GM23338 (cell line): ENCODE measurements around the gene UBE2G2. TPM values are rescaled to one million over a fixed set of nuclear protein-coding genes. Genes with fewer than 3 reads are reported as not detected.
A peak's percentile ranks its signal among the peaks of the same experiment; 100 is the strongest.

Experiments
- ATAC-seq: fragments of 200-7000 bp; cut with Tn5 transposase; 3 replicates; pipeline ENCODE4 v1.9.1; 2020
- DNase-seq: peaks from one replicate; pipeline ENCODE4 v3.0.0-alpha.2; 2015; ENCODE audit warnings: low spot score
- H2AFZ ChIP-seq: fragments of 200-600 bp; sonication (generic); 2 replicates; pipeline ENCODE4 v1.8.0; 2016; ENCODE audit warnings: antibody characterized with exemption, mild to moderate bottlenecking, moderate library complexity
- H3F3A ChIP-seq: fragments of 200-600 bp; sonication (generic); replicated peaks from 2 replicates; pipeline ENCODE4 v1.8.0; 2017; ENCODE audit warnings: antibody characterized with exemption, mixed run types, low read depth
- H3K27ac ChIP-seq: fragments of 200-600 bp; sonication (generic); 2 replicates; pipeline ENCODE4 v1.6.1; 2016; ENCODE audit warnings: low read depth
- H3K27me3 ChIP-seq: fragments of 200-600 bp; sonication (generic); 2 replicates; pipeline ENCODE4 v1.8.0; 2016; ENCODE audit warnings: mild to moderate bottlenecking, mixed run types, moderate library complexity; ENCODE audit not compliant: insufficient read depth
- H3K36me3 ChIP-seq: fragments of 200-600 bp; sonication (generic); 2 replicates; pipeline ENCODE4 v1.8.0; 2016; ENCODE audit warnings: mild to moderate bottlenecking; ENCODE audit not compliant: insufficient read depth
- H3K4me1 ChIP-seq: fragments of 200-600 bp; sonication (generic); 2 replicates; pipeline ENCODE4 v1.8.0; 2016; ENCODE audit warnings: mild to moderate bottlenecking, moderate library complexity; ENCODE audit not compliant: insufficient read depth
- H3K4me2 ChIP-seq: fragments of 200-600 bp; sonication (generic); 2 replicates; pipeline ENCODE4 v1.7.1; 2017; ENCODE audit warnings: mixed run types
- H3K4me3 ChIP-seq: fragments of 200-600 bp; sonication (generic); 2 replicates; pipeline ENCODE4 v1.6.1; 2016; ENCODE audit warnings: mixed run types
- H3K79me2 ChIP-seq: fragments of 200-600 bp; sonication (generic); replicated peaks from 2 replicates; pipeline ENCODE4 v1.8.0; 2017; ENCODE audit warnings: mild to moderate bottlenecking; ENCODE audit not compliant: insufficient read depth
- H3K9me2 ChIP-seq: fragments of 200-600 bp; sonication (generic); 2 replicates; pipeline ENCODE4 v1.8.0; 2017; ENCODE audit not compliant: insufficient read depth
- H4K20me1 ChIP-seq: fragments of 200-600 bp; sonication (generic); replicated peaks from 2 replicates; pipeline ENCODE4 v1.8.0; 2017; ENCODE audit warnings: mild to moderate bottlenecking; ENCODE audit not compliant: insufficient read depth
- H3K27ac Mint-ChIP-seq: 2 replicates; pipeline ENCODE4 v1.8.0; 2020; ENCODE audit warnings: inconsistent platforms, mild to moderate bottlenecking, moderate library complexity, mixed read lengths
- H3K27me3 Mint-ChIP-seq: 3 replicates; pipeline ENCODE4 v1.8.0; 2022; ENCODE audit warnings: low read depth, mild to moderate bottlenecking, moderate library complexity, mixed read lengths, inconsistent platforms; ENCODE audit not compliant: insufficient read depth, poor library complexity
- H3K36me3 Mint-ChIP-seq: 3 replicates; pipeline ENCODE4 v1.8.0; 2021; ENCODE audit warnings: low read depth, mild to moderate bottlenecking, inconsistent platforms, moderate library complexity, mixed read lengths
- H3K4me1 Mint-ChIP-seq: 3 replicates; pipeline ENCODE4 v1.8.0; 2020; ENCODE audit warnings: mild to moderate bottlenecking, inconsistent platforms, mixed read lengths
- H3K4me3 Mint-ChIP-seq: 3 replicates; pipeline ENCODE4 v1.8.0; 2021; ENCODE audit warnings: moderate library complexity, mild to moderate bottlenecking, inconsistent platforms, mixed read lengths
- H3K9me3 Mint-ChIP-seq: 3 replicates; pipeline ENCODE4 v1.8.0; 2020; ENCODE audit warnings: moderate library complexity, mild to moderate bottlenecking, inconsistent platforms, mixed read lengths
- CREB1 ChIP-seq: fragments of 250-450 bp; sonication (Bioruptor Pico); IDR thresholded peaks from 2 replicates; pipeline ENCODE4 v1.5.0; 2020; ENCODE audit warnings: low read depth, mild to moderate bottlenecking, moderate library complexity
- EZH2 ChIP-seq: fragments of 200-600 bp; sonication (generic); IDR thresholded peaks from one replicate; pipeline ENCODE4 v1.8.0; 2017; ENCODE audit warnings: antibody characterized with exemption, mild to moderate bottlenecking, low read depth; ENCODE audit not compliant: unreplicated experiment
- EZH2phosphoT487 ChIP-seq: fragments of 200-600 bp; sonication (generic); IDR thresholded peaks from one replicate; pipeline ENCODE4 v1.8.1; 2018; ENCODE audit warnings: antibody characterized with exemption; ENCODE audit not compliant: unreplicated experiment
- JUNB ChIP-seq: IDR thresholded peaks from one replicate; pipeline ENCODE4 v1.6.1; 2016; ENCODE audit warnings: antibody characterized with exemption; ENCODE audit not compliant: unreplicated experiment
- NANOG ChIP-seq: IDR thresholded peaks from 2 replicates; pipeline ENCODE4 v1.6.1; 2016; ENCODE audit warnings: antibody characterized with exemption, borderline replicate concordance
- POLR2AphosphoS5 ChIP-seq: IDR thresholded peaks from 2 replicates; pipeline ENCODE4 v1.6.1; 2016; ENCODE audit warnings: antibody characterized with exemption, low read depth
- STAT1 ChIP-seq: IDR thresholded peaks from one replicate; pipeline ENCODE4 v1.6.1; 2016; ENCODE audit warnings: antibody characterized with exemption; ENCODE audit not compliant: unreplicated experiment
- ZNF114 ChIP-seq: fragments of 250-450 bp; sonication (Bioruptor Pico); IDR thresholded peaks from 2 replicates; pipeline ENCODE4 v1.5.0; 2020; ENCODE audit warnings: mild to moderate bottlenecking, moderate library complexity
- ZNF331 ChIP-seq: fragments of 250-450 bp; sonication (Bioruptor Pico); IDR thresholded peaks from 2 replicates; pipeline ENCODE4 v1.5.0; 2020; ENCODE audit warnings: low read depth, mild to moderate bottlenecking, moderate library complexity
- polyA plus RNA-seq: library from polyadenylated mRNA; unstranded; fragments of >200 nt; fragmentation: Nextera tagmentation; extraction: Ambion mirVana; gene quantifications from 2 replicates; pipeline ENCODE4 v1.2.1, GENCODE V29; 2016
- total RNA-seq: library from RNA; depleted of rRNA; stranded (reverse); fragments of >200 nt; shearing (Covaris generic); gene quantifications from 2 replicates; pipeline ENCODE4 v1.2.3, GENCODE V29; 2014
- TF ChIP-seq, protein P1 (sequence below): fragments of 250-450 bp; sonication (Bioruptor Pico); IDR thresholded peaks from 2 replicates; pipeline ENCODE4 v1.5.0; 2020; ENCODE audit warnings: mild to moderate bottlenecking, moderate library complexity
- TF ChIP-seq, protein P2 (sequence below), 2 experiments: fragments of 200-600 bp in 1 of 2; sonication (generic) in 1 of 2; conservative IDR thresholded peaks; 2 replicates each; pipeline versions ENCODE4 v1.5.1 to v1.6.1; 2016 to 2017; ENCODE audit warnings: antibody characterized with exemption in 2 of 2, low read depth in 2 of 2, mild to moderate bottlenecking in 2 of 2, moderate library complexity in 1 of 2
- TF ChIP-seq, protein P3 (sequence below): IDR thresholded peaks from 2 replicates; pipeline ENCODE4 v1.6.1; 2016; ENCODE audit warnings: antibody characterized with exemption
- TF ChIP-seq, protein P4 (sequence below): IDR thresholded peaks from one replicate; pipeline ENCODE4 v1.6.1; 2018; ENCODE audit warnings: antibody characterized with exemption; ENCODE audit not compliant: unreplicated experiment

UBE2G2 gene
- total and polyA plus RNA-seq, 2 experiments from 2014 or later: 66.4 to 100 TPM

- H3K27me3 ChIP-seq: no peaks in the 10 kb centered on the region
- no peak overlapping the region; the same call in 2 of the 3 replicates for H3K4me3 Mint-ChIP-seq
- peaks cover 3% of the 10 kb centered on the region; the same call in 1 of the 2 replicates for H4K20me1 ChIP-seq
- H3K36me3 ChIP-seq: peaks cover 6% of the 10 kb centered on the region
- H3K4me2 ChIP-seq: peak overlapping the region; percentile 54; the same call in 1 of the 2 replicates
- H3K27ac ChIP-seq: peak overlapping the region; percentile 85
- peak; percentile 60 for ATAC-seq
- H3K4me1 Mint-ChIP-seq: peaks cover 38% of the 10 kb centered on the region
- 0 out of 2 replicates have a peak, but pooled peaks cover 2% of the 10 kb centered on the region for H3F3A ChIP-seq
- peaks cover 37% of the 10 kb centered on the region for H3K36me3 Mint-ChIP-seq
- no peaks in the 10 kb centered on the region for H3K9me2 ChIP-seq
- no peaks in the 10 kb centered on the region; the same call in 2 of the 3 replicates for H3K9me3 Mint-ChIP-seq
- H3K27ac Mint-ChIP-seq: peak overlapping the region; percentile 8
- H3K79me2 ChIP-seq: 0 out of 2 replicates have a peak, but pooled peaks cover 2% of the 10 kb centered on the region
- H2AFZ ChIP-seq: no peak overlapping the region
- no peak for TF ChIP-seq JUNB
- TF ChIP-seq, protein P1, sequence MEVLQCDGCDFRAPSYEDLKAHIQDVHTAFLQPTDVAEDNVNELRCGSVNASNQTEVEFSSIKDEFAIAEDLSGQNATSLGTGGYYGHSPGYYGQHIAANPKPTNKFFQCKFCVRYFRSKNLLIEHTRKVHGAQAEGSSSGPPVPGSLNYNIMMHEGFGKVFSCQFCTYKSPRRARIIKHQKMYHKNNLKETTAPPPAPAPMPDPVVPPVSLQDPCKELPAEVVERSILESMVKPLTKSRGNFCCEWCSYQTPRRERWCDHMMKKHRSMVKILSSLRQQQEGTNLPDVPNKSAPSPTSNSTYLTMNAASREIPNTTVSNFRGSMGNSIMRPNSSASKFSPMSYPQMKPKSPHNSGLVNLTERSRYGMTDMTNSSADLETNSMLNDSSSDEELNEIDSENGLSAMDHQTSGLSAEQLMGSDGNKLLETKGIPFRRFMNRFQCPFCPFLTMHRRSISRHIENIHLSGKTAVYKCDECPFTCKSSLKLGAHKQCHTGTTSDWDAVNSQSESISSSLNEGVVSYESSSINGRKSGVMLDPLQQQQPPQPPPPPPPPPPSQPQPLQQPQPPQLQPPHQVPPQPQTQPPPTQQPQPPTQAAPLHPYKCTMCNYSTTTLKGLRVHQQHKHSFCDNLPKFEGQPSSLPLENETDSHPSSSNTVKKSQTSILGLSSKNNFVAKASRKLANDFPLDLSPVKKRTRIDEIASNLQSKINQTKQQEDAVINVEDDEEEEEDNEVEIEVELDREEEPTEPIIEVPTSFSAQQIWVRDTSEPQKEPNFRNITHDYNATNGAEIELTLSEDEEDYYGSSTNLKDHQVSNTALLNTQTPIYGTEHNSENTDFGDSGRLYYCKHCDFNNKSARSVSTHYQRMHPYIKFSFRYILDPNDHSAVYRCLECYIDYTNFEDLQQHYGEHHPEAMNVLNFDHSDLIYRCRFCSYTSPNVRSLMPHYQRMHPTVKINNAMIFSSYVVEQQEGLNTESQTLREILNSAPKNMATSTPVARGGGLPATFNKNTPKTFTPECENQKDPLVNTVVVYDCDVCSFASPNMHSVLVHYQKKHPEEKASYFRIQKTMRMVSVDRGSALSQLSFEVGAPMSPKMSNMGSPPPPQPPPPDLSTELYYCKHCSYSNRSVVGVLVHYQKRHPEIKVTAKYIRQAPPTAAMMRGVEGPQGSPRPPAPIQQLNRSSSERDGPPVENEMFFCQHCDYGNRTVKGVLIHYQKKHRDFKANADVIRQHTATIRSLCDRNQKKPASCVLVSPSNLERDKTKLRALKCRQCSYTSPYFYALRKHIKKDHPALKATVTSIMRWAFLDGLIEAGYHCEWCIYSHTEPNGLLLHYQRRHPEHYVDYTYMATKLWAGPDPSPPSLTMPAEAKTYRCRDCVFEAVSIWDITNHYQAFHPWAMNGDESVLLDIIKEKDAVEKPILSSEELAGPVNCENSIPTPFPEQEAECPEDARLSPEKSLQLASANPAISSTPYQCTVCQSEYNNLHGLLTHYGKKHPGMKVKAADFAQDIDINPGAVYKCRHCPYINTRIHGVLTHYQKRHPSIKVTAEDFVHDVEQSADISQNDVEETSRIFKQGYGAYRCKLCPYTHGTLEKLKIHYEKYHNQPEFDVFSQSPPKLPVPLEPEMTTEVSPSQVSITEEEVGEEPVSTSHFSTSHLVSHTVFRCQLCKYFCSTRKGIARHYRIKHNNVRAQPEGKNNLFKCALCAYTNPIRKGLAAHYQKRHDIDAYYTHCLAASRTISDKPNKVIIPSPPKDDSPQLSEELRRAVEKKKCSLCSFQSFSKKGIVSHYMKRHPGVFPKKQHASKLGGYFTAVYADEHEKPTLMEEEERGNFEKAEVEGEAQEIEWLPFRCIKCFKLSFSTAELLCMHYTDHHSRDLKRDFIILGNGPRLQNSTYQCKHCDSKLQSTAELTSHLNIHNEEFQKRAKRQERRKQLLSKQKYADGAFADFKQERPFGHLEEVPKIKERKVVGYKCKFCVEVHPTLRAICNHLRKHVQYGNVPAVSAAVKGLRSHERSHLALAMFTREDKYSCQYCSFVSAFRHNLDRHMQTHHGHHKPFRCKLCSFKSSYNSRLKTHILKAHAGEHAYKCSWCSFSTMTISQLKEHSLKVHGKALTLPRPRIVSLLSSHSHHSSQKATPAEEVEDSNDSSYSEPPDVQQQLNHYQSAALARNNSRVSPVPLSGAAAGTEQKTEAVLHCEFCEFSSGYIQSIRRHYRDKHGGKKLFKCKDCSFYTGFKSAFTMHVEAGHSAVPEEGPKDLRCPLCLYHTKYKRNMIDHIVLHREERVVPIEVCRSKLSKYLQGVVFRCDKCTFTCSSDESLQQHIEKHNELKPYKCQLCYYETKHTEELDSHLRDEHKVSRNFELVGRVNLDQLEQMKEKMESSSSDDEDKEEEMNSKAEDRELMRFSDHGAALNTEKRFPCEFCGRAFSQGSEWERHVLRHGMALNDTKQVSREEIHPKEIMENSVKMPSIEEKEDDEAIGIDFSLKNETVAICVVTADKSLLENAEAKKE (CRISPR knock-in tag): no peak
- no peak for TF ChIP-seq ZNF114 (CRISPR knock-in tag)
- TF ChIP-seq, protein P2, sequence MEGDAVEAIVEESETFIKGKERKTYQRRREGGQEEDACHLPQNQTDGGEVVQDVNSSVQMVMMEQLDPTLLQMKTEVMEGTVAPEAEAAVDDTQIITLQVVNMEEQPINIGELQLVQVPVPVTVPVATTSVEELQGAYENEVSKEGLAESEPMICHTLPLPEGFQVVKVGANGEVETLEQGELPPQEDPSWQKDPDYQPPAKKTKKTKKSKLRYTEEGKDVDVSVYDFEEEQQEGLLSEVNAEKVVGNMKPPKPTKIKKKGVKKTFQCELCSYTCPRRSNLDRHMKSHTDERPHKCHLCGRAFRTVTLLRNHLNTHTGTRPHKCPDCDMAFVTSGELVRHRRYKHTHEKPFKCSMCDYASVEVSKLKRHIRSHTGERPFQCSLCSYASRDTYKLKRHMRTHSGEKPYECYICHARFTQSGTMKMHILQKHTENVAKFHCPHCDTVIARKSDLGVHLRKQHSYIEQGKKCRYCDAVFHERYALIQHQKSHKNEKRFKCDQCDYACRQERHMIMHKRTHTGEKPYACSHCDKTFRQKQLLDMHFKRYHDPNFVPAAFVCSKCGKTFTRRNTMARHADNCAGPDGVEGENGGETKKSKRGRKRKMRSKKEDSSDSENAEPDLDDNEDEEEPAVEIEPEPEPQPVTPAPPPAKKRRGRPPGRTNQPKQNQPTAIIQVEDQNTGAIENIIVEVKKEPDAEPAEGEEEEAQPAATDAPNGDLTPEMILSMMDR (conservative IDR thresholded peaks at IDR 0.05; ENCODE audit: low read depth in 2 of 2): no peak
- TF ChIP-seq STAT1: no peak
- no peak for TF ChIP-seq EZH2
- TF ChIP-seq, protein P3, sequence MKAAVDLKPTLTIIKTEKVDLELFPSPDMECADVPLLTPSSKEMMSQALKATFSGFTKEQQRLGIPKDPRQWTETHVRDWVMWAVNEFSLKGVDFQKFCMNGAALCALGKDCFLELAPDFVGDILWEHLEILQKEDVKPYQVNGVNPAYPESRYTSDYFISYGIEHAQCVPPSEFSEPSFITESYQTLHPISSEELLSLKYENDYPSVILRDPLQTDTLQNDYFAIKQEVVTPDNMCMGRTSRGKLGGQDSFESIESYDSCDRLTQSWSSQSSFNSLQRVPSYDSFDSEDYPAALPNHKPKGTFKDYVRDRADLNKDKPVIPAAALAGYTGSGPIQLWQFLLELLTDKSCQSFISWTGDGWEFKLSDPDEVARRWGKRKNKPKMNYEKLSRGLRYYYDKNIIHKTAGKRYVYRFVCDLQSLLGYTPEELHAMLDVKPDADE: no peak
- TF ChIP-seq ZNF331 (CRISPR knock-in tag): no peak
- TF ChIP-seq CREB1 (CRISPR knock-in tag): no peak
- TF ChIP-seq, protein P4, sequence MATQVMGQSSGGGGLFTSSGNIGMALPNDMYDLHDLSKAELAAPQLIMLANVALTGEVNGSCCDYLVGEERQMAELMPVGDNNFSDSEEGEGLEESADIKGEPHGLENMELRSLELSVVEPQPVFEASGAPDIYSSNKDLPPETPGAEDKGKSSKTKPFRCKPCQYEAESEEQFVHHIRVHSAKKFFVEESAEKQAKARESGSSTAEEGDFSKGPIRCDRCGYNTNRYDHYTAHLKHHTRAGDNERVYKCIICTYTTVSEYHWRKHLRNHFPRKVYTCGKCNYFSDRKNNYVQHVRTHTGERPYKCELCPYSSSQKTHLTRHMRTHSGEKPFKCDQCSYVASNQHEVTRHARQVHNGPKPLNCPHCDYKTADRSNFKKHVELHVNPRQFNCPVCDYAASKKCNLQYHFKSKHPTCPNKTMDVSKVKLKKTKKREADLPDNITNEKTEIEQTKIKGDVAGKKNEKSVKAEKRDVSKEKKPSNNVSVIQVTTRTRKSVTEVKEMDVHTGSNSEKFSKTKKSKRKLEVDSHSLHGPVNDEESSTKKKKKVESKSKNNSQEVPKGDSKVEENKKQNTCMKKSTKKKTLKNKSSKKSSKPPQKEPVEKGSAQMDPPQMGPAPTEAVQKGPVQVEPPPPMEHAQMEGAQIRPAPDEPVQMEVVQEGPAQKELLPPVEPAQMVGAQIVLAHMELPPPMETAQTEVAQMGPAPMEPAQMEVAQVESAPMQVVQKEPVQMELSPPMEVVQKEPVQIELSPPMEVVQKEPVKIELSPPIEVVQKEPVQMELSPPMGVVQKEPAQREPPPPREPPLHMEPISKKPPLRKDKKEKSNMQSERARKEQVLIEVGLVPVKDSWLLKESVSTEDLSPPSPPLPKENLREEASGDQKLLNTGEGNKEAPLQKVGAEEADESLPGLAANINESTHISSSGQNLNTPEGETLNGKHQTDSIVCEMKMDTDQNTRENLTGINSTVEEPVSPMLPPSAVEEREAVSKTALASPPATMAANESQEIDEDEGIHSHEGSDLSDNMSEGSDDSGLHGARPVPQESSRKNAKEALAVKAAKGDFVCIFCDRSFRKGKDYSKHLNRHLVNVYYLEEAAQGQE: no peak
- no peak for TF ChIP-seq POLR2AphosphoS5
- TF ChIP-seq EZH2phosphoT487: no peak
- no peak for TF ChIP-seq NANOG
- H3K27me3 Mint-ChIP-seq: peaks cover 21% of the 10 kb centered on the region
- DNase-seq: peak; percentile 74
- H3K4me1 ChIP-seq: peaks cover 12% of the 10 kb centered on the region
- no peak overlapping the region for H3K4me3 ChIP-seq
Measured at GRCh38 chr21:44767834-44768831, 33.5 kb downstream of the UBE2G2 start.
